ENCODE data around the gene KCNH1.

DNA sequence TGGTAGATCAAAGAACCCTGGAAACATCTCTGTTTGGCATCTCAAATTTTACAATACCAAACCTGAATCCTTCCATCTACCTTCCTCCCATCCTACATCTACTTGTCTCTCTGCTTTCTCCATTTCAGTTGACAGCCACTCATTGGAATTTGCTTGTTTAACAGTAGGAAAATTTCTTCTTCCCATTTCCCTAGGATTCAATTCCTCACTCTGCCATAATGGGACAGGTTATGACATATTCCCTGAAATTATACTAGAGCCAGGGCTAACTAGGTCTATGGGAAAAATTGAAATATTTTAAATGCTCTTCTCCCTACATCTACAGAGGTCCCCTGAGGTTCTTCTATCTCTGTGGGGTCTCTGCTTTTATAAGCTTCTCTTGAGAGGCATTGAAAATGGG lies 257.7 kb downstream of the KCNH1 start:
- TF ChIP-seq EZH2 (IDR thresholded peaks at IDR 0.05; ENCODE audit: insufficient read depth, poor library complexity, severe bottlenecking) (no peak), EZH2phosphoT487 (IDR thresholded peaks at IDR 0.05; ENCODE audit: insufficient read depth, low read depth) (no peak)

Data from GM23248 (cell line).